ENCODE measurements around the gene DCLRE1C. TPM values are rescaled to one million over a fixed set of nuclear protein-coding genes. Genes with fewer than 3 reads are reported as not detected.
"Not testable (repeated sequence)": the region's sequence is repeated elsewhere in the genome, so short reads cannot be mapped to it uniquely, and the experiment has no call there.

The DCLRE1C gene
- polyA plus RNA-seq, 6 donors from 2014 or later, result 36.2 to 69.6 (median 45.8) TPM

DNA sequence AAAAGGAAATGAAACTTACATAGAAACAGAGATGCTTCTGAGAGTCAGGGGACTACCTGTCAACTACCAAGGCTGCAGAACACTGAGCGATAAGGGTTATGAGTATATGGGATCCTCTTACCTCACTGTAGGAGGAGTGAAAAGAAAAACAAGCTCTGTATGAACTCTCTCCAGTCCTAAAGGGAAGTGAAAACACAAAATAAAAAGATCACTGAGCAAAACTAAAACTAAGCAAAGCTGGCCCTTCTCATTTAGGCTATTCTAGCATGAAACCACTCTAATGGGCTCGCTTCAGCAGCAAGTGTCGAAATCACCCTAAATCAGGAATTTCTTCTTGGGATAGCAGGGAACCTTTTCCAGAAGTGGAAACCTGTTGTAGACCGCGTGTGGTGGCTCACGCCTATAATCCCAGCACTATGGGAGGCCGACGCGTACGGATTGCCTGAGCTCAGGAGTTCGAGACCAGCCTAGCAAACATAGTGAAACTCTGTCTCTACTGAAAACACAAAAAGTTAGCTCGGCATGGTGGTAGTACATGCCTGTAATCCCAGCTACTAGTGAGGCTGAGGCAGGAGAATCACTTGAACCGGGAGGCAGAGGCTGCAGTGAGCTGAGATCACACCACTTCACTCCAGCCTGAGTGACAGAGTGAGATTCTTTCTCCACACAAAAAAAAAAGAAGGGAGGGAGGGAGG lies 27.0 kb downstream of the DCLRE1C start:
- no peaks in the 10 kb centered on the region for H3K27me3 Mint-ChIP-seq
- H3K4me3 Mint-ChIP-seq, result peak overlapping the region in 5 of 8 donors; percentile 2 to 72 (median 41)
- peaks cover 11 to 22% of the 10 kb centered on the region in 2 donors for H3K36me3 Mint-ChIP-seq
- peaks cover 20 to 26% (median 25%) of the 10 kb centered on the region in 3 donors for H3K4me1 Mint-ChIP-seq
- no peaks in the 10 kb centered on the region for H3K9me3 Mint-ChIP-seq
- H3K27ac Mint-ChIP-seq, result peak overlapping the region; percentile 19 to 94 (median 80)
- DNase-seq, result peak; percentile 19
- ATAC-seq (ENCODE audit: low read depth in 2 of 2), result peak; percentile 97 to 98

DNA sequence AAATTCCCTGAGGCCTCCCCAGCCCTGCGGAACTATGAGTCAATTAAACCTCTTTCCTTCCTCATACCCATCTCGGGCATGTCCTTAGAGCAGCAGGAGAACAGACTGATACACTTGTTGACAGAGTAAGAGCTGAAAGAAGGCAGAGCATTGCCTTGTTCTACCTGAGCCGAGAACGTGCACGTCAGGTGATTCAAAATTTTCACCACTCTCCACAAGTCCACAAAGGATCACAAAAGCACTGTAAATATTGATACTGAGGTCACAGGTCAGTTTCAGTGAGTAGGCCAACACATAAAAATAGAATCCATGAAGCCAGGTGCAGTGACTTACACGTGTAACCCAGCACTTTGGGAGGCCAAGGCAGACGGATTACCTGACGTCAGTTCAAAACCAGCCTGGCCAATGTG lies 27.8 kb downstream of the DCLRE1C start:
- Mint-ChIP-seq H3K27me3 (no peaks in the 10 kb centered on the region), H3K9me3 (no peaks in the 10 kb centered on the region), H3K4me3 (peak overlapping the region in 1 of 8 donors; percentile 42), H3K4me1 (peaks cover 25 to 27% (median 26%) of the 10 kb centered on the region in 3 donors), H3K36me3 (peaks cover 19 to 29% of the 10 kb centered on the region in 2 donors), H3K27ac (peak overlapping the region in 2 of 6 donors; percentile 60 to 78)
- ATAC-seq (ENCODE audit: low read depth in 2 of 2), result no peak
- DNase-seq, result no peak

DNA sequence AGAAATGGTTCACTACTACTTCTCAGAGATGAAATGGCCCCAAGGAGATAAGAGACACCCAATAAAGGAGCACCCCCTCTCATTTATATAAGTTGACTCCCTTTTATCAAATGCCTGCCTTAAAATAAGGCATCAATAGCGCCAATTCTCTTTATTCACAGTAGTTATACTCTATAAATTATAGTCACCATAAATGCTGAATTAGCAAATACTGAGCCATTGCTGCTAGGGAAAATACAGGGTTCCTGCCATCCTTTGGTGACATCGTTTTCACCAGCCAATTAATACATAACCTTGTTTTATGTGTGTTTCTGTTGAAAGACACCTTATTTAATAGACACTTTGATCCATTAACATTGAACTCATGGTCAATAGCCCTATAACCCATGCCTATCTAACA lies 28.6 kb downstream of the DCLRE1C start:
- Mint-ChIP-seq H3K4me3 (no peak overlapping the region), H3K27me3 (no peaks in the 10 kb centered on the region), H3K9me3 (no peaks in the 10 kb centered on the region), H3K36me3 (peaks cover 24 to 32% of the 10 kb centered on the region in 2 donors), H3K4me1 (peaks cover 25 to 29% (median 26%) of the 10 kb centered on the region in 3 donors), H3K27ac (no peak overlapping the region)
- ATAC-seq (ENCODE audit: low read depth in 2 of 2) (no peak), DNase-seq (no peak)

DNA sequence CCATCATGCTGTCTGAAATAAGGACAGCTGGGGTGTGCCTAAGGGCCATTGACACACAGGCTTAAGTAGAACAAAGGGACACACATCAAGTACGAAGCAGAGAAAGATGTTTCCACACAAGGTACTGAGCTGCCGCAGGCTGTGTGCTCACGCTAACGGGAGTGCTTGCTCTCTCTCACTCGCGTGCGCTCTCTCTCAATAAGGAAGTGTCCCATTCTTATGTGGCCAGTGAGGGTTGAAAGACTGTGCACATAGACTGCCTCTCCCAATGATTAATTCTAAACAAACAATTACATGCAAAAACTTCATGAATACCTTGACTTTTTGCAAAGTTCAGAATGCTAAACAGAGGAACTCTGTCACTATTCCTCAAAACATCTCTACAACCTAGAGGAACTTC lies 29.9 kb downstream of the DCLRE1C start:
- H3K4me1 Mint-ChIP-seq, result peaks cover 25 to 30% (median 26%) of the 10 kb centered on the region in 3 donors
- peak overlapping the region in 2 of 6 donors; percentile 24 to 36 for H3K27ac Mint-ChIP-seq
- H3K36me3 Mint-ChIP-seq, result peaks cover 37 to 45% of the 10 kb centered on the region in 2 donors
- H3K27me3 Mint-ChIP-seq, result no peaks in the 10 kb centered on the region
- DNase-seq (no peak), ATAC-seq (ENCODE audit: low read depth in 2 of 2) (no peak)
- H3K9me3 Mint-ChIP-seq, result peaks cover 0 to 2% (median 0%) of the 10 kb centered on the region in 7 donors
- no peak overlapping the region for H3K4me3 Mint-ChIP-seq

DNA sequence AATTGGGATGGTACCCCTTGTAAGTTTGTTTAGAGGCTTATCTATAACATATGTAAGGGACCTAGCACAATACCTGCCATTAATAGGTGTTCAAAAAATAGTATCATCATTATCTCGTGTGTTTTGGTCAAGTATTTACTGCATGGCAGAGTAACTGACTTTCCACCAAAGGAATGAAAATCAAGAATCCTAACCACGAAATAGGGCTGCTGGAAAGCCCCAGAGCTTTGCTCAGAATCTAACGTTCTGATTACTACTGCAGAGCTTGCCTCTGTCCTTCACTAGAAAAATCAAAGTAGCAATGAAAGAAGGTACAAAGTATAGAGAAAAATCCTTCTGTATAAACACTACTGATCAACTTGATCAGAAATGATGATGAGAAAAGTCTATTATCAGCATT lies 34.9 kb downstream of the DCLRE1C start:
- no peak overlapping the region for H3K4me3 Mint-ChIP-seq
- H3K27me3 Mint-ChIP-seq, result no peaks in the 10 kb centered on the region
- H3K27ac Mint-ChIP-seq, result no peak overlapping the region
- H3K9me3 Mint-ChIP-seq, result peaks cover 0 to 20% (median 13%) of the 10 kb centered on the region in 7 donors
- peaks cover 66 to 78% of the 10 kb centered on the region in 2 donors for H3K36me3 Mint-ChIP-seq
- H3K4me1 Mint-ChIP-seq, result peaks cover 7 to 16% (median 11%) of the 10 kb centered on the region in 3 donors
- DNase-seq (no peak), ATAC-seq (ENCODE audit: low read depth in 2 of 2) (no peak)

DNA sequence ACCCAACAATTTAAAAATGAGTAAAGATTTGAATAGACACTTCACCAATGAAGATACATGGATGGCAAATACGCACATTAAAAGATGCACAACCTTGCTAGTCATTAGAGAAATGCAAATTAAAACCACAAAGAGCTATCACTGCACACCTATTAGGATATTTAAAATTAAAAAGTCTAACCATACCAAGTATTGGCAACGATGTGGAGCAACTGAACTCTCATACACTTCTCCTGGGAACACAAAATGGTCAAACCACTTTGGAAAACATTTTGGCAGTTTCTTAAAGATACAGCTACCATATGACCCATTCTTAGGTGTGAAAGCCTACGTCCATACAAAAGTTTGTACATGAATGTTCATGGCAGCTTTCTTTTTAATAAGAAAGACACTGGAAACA lies 36.1 kb downstream of the DCLRE1C start:
- Mint-ChIP-seq H3K9me3 (peaks cover 0 to 20% (median 13%) of the 10 kb centered on the region in 7 donors), H3K27ac (no peak overlapping the region), H3K4me3 (no peak overlapping the region), H3K4me1 (peaks cover 7 to 20% (median 11%) of the 10 kb centered on the region in 3 donors), H3K27me3 (no peaks in the 10 kb centered on the region), H3K36me3 (peaks cover 72 to 85% of the 10 kb centered on the region in 2 donors)
- ATAC-seq (ENCODE audit: low read depth in 2 of 2) (no peak), DNase-seq (no peak)

DNA sequence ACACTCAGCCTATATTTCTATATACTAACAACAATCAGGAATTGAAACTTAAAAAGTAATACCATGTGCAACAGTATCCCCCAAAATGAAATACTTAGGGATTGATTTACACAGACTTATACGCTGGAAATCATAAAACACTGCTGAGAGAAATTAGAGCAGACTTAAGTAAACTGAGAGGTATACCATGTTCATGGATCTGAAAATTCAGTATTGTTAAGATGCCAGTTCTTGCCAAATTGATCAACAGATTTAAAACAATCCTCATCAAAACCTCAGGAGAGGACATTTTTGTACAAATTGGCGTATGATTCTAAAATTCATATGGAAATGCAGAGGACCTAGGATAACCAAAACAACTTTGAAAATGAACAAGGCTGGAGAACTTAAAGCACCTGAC lies 37.3 kb downstream of the DCLRE1C start:
- H3K4me1 Mint-ChIP-seq, result peaks cover 7 to 17% (median 11%) of the 10 kb centered on the region in 3 donors
- H3K4me3 Mint-ChIP-seq, result no peak overlapping the region
- DNase-seq (no peak), ATAC-seq (ENCODE audit: low read depth in 2 of 2) (no peak)
- H3K36me3 Mint-ChIP-seq, result peaks cover 69 to 76% of the 10 kb centered on the region in 2 donors
- H3K9me3 Mint-ChIP-seq, result peaks cover 0 to 20% (median 13%) of the 10 kb centered on the region in 7 donors
- H3K27ac Mint-ChIP-seq, result peak overlapping the region in 2 of 6 donors; percentile 18 to 19
- no peaks in the 10 kb centered on the region for H3K27me3 Mint-ChIP-seq

DNA sequence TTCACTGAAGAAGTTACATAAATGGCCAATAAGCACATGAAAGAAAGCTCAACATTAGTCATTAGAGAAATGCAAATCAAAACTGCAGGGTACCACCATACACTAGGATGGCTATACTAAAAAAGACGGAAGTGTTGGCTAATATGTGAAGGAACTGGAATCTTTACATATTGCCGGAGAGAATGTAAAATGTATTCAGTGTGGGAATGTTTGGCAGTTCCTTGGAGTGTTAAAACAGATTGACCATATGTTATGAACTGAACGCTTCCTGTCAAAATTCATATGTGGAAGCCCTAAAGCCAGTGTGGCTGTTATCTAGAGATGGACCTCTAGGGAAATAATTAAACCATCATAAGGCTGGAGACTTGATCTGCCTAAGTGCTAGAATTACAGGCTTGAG lies 42.1 kb downstream of the DCLRE1C start:
- H3K9me3 Mint-ChIP-seq, result peaks cover 0 to 8% (median 2%) of the 10 kb centered on the region in 7 donors
- DNase-seq (no peak), ATAC-seq (ENCODE audit: low read depth in 2 of 2) (no peak)
- H3K27me3 Mint-ChIP-seq, result no peaks in the 10 kb centered on the region
- H3K4me1 Mint-ChIP-seq, result peaks cover 11 to 21% (median 13%) of the 10 kb centered on the region in 3 donors
- peaks cover 56 to 69% of the 10 kb centered on the region in 2 donors for H3K36me3 Mint-ChIP-seq
- peak overlapping the region in 1 of 6 donors; percentile 8 for H3K27ac Mint-ChIP-seq
- H3K4me3 Mint-ChIP-seq, result no peak overlapping the region

DNA sequence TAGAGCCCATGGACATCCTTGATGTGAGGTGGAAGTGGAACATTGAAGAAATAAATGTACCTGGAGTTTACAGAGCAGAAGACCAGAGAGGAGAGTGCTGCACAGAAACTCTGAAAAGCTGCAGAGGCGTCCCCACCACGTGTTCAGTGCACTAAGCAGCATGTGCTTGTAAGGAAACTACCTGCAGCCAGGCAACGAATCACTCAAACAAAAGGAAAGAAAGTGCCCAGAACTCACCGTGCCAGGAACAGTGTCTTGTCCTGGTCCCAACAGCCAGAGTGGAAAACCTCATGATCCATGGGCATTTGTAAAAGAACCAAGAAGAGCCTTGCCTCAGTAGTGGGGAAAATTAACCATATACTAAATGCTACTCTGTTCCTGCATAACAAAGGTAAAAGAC lies 42.9 kb downstream of the DCLRE1C start:
- peaks cover 47 to 61% of the 10 kb centered on the region in 2 donors for H3K36me3 Mint-ChIP-seq
- ATAC-seq (ENCODE audit: low read depth in 2 of 2) (no peak), DNase-seq (no peak)
- no peak overlapping the region for H3K4me3 Mint-ChIP-seq
- no peaks in the 10 kb centered on the region for H3K27me3 Mint-ChIP-seq
- peak overlapping the region in 1 of 6 donors; percentile 34 for H3K27ac Mint-ChIP-seq
- peaks cover 11 to 21% (median 11%) of the 10 kb centered on the region in 3 donors for H3K4me1 Mint-ChIP-seq
- peaks cover 0 to 4% (median 0%) of the 10 kb centered on the region in 7 donors for H3K9me3 Mint-ChIP-seq

DNA sequence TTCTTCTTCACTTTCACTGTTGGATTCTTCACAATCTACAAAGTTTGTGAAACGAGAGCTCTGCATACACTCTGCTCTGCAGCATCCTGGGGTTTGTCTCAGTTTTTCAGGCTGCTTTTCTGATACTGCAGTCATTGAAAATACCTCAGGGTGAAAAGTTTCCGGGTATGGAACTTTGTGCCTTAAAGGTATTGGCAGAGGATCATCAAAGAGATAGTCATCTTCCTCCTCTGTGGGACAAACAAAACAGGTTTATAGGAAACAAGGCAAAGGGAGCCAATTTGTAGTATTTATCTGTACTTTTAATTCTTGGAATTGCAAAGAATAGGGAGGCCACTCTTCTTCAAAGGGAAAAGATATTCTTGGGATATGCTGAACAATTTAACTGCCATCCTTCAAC lies 44.8 kb downstream of the DCLRE1C start:
- Mint-ChIP-seq H3K27me3 (no peaks in the 10 kb centered on the region), H3K4me1 (peaks cover 4 to 10% (median 8%) of the 10 kb centered on the region in 3 donors), H3K4me3 (no peak overlapping the region), H3K27ac (no peak overlapping the region), H3K36me3 (peaks cover 36 to 47% of the 10 kb centered on the region in 2 donors), H3K9me3 (peaks cover 0 to 4% (median 0%) of the 10 kb centered on the region in 7 donors)
- DNase-seq, result no peak
- no peak for ATAC-seq (ENCODE audit: low read depth in 2 of 2)

DNA sequence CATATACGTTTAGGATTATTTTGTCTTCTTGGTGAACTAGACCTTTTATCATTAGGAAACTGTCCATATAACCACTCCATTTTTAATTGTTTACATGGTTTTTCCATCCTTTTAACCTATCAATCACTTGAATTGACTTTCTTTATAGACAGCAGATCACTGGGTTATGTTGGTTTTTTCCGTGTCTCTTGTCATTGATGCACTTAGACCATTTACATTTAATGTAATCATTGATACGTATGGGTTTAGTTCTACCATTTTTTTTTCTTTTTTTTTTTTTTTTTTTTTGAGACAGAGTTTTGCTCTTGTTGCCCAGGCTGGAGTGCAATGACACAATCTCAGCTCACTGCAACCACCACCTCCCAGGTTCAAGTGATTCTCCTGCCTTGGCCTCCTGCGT lies 46.3 kb downstream of the DCLRE1C start:
- not testable (repeated sequence) for H3K4me1 Mint-ChIP-seq; ATAC-seq (ENCODE audit: low read depth in 2 of 2); DNase-seq; H3K9me3 Mint-ChIP-seq; H3K27me3 Mint-ChIP-seq; H3K4me3 Mint-ChIP-seq
- Mint-ChIP-seq H3K27ac (peak overlapping the region in 2 of 6 donors; percentile 30 to 84), H3K36me3 (peaks cover 28 to 34% of the 10 kb centered on the region in 2 donors)

DNA sequence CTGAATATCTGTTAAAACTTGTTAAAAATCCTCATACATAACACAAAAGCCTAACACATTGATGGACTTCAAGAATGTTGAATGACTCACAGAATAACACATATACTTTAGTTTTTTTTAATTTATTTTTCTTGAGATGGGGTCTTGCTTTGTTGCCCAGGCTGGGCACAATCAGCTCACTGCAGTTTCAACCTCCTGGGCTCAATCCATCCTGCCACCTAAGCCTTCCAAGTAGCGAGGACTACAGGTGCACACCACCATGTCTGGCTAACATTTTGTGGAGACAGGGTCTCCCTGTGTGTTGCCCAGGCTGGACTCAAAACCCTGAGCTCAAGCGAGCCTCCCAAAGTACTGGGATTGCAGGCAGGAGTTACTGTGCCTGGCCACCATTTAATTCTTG lies 47.1 kb downstream of the DCLRE1C start:
- Mint-ChIP-seq H3K9me3 (peaks cover 0 to 4% (median 0%) of the 10 kb centered on the region in 7 donors), H3K36me3 (peaks cover 28 to 34% of the 10 kb centered on the region in 2 donors), H3K4me3 (no peak overlapping the region), H3K27ac (peak overlapping the region in 2 of 6 donors; percentile 38 to 84), H3K4me1 (peaks cover 3 to 10% (median 4%) of the 10 kb centered on the region in 3 donors), H3K27me3 (no peaks in the 10 kb centered on the region)
- ATAC-seq (ENCODE audit: low read depth in 2 of 2) (no peak), DNase-seq (no peak)

DNA sequence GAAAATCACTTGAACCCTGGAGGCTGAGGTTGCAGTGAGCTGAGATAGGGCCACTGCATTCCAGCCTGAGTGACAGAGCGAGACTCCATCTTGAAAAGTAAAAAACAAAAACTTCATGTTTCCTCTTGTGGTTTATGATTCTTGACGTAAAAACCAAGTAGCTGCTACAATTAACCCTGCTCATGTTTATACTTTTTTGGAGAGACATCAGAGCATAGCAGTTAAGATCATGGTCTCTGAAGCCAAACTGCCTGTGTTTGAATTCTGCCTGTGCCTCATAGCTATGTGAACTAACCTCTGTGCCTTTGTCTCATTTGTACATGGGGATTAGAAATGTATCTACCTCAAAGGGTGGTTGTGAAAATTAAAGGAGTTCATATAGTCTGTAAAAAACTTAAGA lies 48.0 kb downstream of the DCLRE1C start:
- Mint-ChIP-seq H3K4me1 (peaks cover 2 to 4% (median 3%) of the 10 kb centered on the region in 3 donors), H3K27ac (peak overlapping the region in 4 of 6 donors; percentile 6 to 87 (median 53)), H3K9me3 (peaks cover 0 to 4% (median 0%) of the 10 kb centered on the region in 7 donors), H3K4me3 (no peak overlapping the region), H3K36me3 (peaks cover 19 to 30% of the 10 kb centered on the region in 2 donors), H3K27me3 (no peaks in the 10 kb centered on the region)
- DNase-seq (no peak), ATAC-seq (ENCODE audit: low read depth in 2 of 2) (no peak)

DNA sequence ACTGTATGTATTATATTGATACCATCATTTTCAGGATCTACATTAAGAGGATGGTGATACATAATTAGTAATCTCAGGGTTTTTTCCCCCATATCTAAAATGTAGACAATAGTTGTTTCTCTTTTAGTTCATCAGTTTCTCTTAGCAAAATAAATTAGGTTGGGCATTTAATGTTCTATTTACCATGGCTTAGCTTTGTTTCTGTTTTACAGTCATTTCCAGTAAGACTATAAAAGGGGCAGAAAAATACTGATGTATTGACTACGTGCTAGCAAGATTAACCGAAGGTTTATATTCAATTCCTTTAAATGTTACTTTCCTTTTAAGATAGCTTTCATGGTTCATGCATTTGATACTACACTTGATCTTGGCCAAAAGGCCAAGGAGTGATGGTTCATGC lies 49.0 kb downstream of the DCLRE1C start:
- peak overlapping the region in 1 of 6 donors; percentile 15 for H3K27ac Mint-ChIP-seq
- no peak for ATAC-seq (ENCODE audit: low read depth in 2 of 2)

More for the DNA sequence above, 49.0 kb downstream of the DCLRE1C start:
- Mint-ChIP-seq H3K9me3 (peaks cover 0 to 4% (median 0%) of the 10 kb centered on the region in 7 donors), H3K4me1 (no peaks in the 10 kb centered on the region), H3K27me3 (no peaks in the 10 kb centered on the region), H3K4me3 (no peak overlapping the region), H3K36me3 (peaks cover 12 to 19% of the 10 kb centered on the region in 2 donors)
- DNase-seq, result no peak

All from naive B cell (primary cell).